Esophagus muscularis mucosa (tissue), 4 donors: Measurements from ENCODE around the gene CDH20.

ENCODE experiments used
- CTCF ChIP-seq, 3 experiments: fragments of 200-600 bp in 2 of 3; fragments of 450-650 bp in 1 of 3; sonication (generic) in 2 of 3; IDR thresholded peaks; one replicate each; pipeline ENCODE4 v1.5.1; 2017 to 2019; ENCODE audit warnings: antibody characterized with exemption in 3 of 3, mild to moderate bottlenecking in 2 of 3, moderate library complexity in 1 of 3
- EP300 ChIP-seq: sonication (generic); formaldehyde crosslinking; IDR thresholded peaks from one replicate; pipeline ENCODE4 v1.6.1; 2017; ENCODE audit warnings: antibody characterized with exemption
- POLR2A ChIP-seq: fragments of 450-650 bp; IDR thresholded peaks from one replicate; pipeline ENCODE4 v1.6.1; 2017; ENCODE audit warnings: antibody characterized with exemption, moderate library complexity, mild to moderate bottlenecking, low read depth
- POLR2AphosphoS5 ChIP-seq, 2 donors: sonication (generic); formaldehyde crosslinking; IDR thresholded peaks; one replicate each; pipeline ENCODE4 v1.6.1; 2017; ENCODE audit warnings: antibody characterized with exemption in 2 of 2

- TF ChIP-seq POLR2AphosphoS5 (IDR thresholded peaks at IDR 0.05) = no peak
- peak in 1 of 3 experiments; percentile 15 for TF ChIP-seq CTCF (IDR thresholded peaks at IDR 0.05)
- TF ChIP-seq POLR2A = no peak
- no peak for TF ChIP-seq EP300
These were observed 101.9 kb downstream of the CDH20 start for GRCh38 chr18:61435064-61435652.
